Transverse colon (tissue), 4 donors: ENCODE results near the gene KCNAB2. TPM values are rescaled to one million over a fixed set of nuclear protein-coding genes. Genes with fewer than 3 reads are reported as not detected.

Experiments
- DNase-seq: peaks from one replicate; pipeline ENCODE4 v3.0.0-alpha.2; 2019
- H3K27ac ChIP-seq, 4 donors: fragments of 200-600 bp; sonication (generic); 2 replicates each; pipeline ENCODE4 v1.5.1; 2016 to 2018; ENCODE audit warnings: inconsistent platforms in 4 of 4
- H3K27me3 ChIP-seq: fragments of 200-600 bp; sonication (generic); 2 replicates; pipeline ENCODE4 v1.5.1; 2017; ENCODE audit warnings: inconsistent platforms
- H3K36me3 ChIP-seq, 4 donors: fragments of 200-600 bp; sonication (generic); 2 replicates each; pipeline ENCODE4 v1.5.1; 2017 to 2019; ENCODE audit warnings: inconsistent platforms in 4 of 4
- H3K4me1 ChIP-seq, 4 donors: fragments of 200-600 bp; sonication (generic); 2 replicates each; pipeline ENCODE4 v1.5.1; 2017 to 2020; ENCODE audit warnings: inconsistent platforms in 4 of 4
- H3K4me3 ChIP-seq, 4 donors: fragments of 200-600 bp; sonication (generic); 1 replicate in 1 of 4; 2 replicates in 3 of 4; pipeline versions ENCODE4 v1.5.1 to v1.6.1; 2017 to 2019; ENCODE audit warnings: inconsistent platforms in 4 of 4
- H3K9me3 ChIP-seq, 2 donors: fragments of 200-600 bp; sonication (generic); 2 replicates each; pipeline ENCODE4 v1.5.1; 2017 to 2019; ENCODE audit warnings: inconsistent platforms in 2 of 2
- EP300 ChIP-seq: sonication (generic); formaldehyde crosslinking; IDR thresholded peaks from one replicate; pipeline ENCODE4 v1.6.1; 2017; ENCODE audit warnings: antibody characterized with exemption, low read depth
- POLR2A ChIP-seq: fragments of 450-650 bp; IDR thresholded peaks from one replicate; pipeline ENCODE4 v1.6.1; 2016; ENCODE audit warnings: antibody characterized with exemption, mild to moderate bottlenecking, moderate library complexity
- POLR2AphosphoS5 ChIP-seq, 3 donors: sonication (generic); formaldehyde crosslinking; IDR thresholded peaks; one replicate each; pipeline ENCODE4 v1.6.1; 2016; ENCODE audit warnings: antibody characterized with exemption in 3 of 3
- WGBS, 2 donors: methylation state at CpG; one replicate each; pipeline ENCODE4 v1.1.5; 2018; ENCODE audit warnings: low coverage in 1 of 2; 5-methylcytosine and 5-hydroxymethylcytosine counted together
- in situ Hi-C, 4 donors: fragments of 200-750 bp; cut with MboI; loops; one replicate each; pipeline versions ENCODE4 v1.15.0 to v1.15.1; 2017; ENCODE audit warnings: low sequenced_read_pairs in 3 of 4, low pct_ligation_motif_present in 1 of 4, low pct_unique_long_range_greater_than_20kb in 1 of 4
- intact Hi-C: fragments of 100-400 bp; cut with DNase I; formaldehyde crosslinking; loops from one replicate; pipeline ENCODE4 v1.15.1; 2023; ENCODE audit warnings: low total_unique reads
- total RNA-seq, 4 donors: library from RNA; depleted of rRNA; stranded (reverse); fragments of >200 nt; gene quantifications; one replicate each; pipeline ENCODE4 v1.1.0, GENCODE V29; 2016
- TF ChIP-seq, protein P1 (sequence below), 5 experiments: fragments of 200-600 bp in 3 of 5; fragments of 450-650 bp in 2 of 5; sonication (generic) in 3 of 5; IDR thresholded peaks; 1 replicate in 2 of 5; 2 replicates in 3 of 5; pipeline ENCODE4 v1.5.1; 2016 to 2017; ENCODE audit warnings: antibody characterized with exemption in 5 of 5, inconsistent platforms in 3 of 5, mild to moderate bottlenecking in 2 of 5, moderate library complexity in 1 of 5

KCNAB2 gene
- total RNA-seq, 4 donors from 2014 or later: 1.00 to 25.4 (median 7.9) TPM

GRCh38 chr1:6028042-6028850 is 17.4 kb upstream of the KCNAB2 start:
- TF ChIP-seq POLR2A (peak; percentile 30), EP300 (no peak)
- Histone ChIP-seq H3K4me1 (peaks cover 3 to 10% (median 9%) of the 10 kb centered on the region in 4 donors), H3K27me3 (peaks cover 10% of the 10 kb centered on the region), H3K27ac (peak overlapping the region; percentile 14 to 73 (median 58)), H3K4me3 (peak overlapping the region in 1 of 4 donors; percentile 41), H3K36me3 (no peaks in the 10 kb centered on the region), H3K9me3 (no peaks in the 10 kb centered on the region)
- peak; percentile 43 for DNase-seq
- 72% methylated on average over 19 of the region's 19 CpGs; no CpG with 5 or more reads in 1 of the 2 donors for WGBS, 2 donors
- in situ Hi-C loops (loop anchor here in 2 of 4 donors (25.0 kb wide), 1 partner anchor 309 kb away; no protein-coding TSS in a partner anchor), intact Hi-C loops (loop anchor here (5.0 kb wide), 1 partner anchor 1664 kb away; no protein-coding TSS in a partner anchor)

DNA sequence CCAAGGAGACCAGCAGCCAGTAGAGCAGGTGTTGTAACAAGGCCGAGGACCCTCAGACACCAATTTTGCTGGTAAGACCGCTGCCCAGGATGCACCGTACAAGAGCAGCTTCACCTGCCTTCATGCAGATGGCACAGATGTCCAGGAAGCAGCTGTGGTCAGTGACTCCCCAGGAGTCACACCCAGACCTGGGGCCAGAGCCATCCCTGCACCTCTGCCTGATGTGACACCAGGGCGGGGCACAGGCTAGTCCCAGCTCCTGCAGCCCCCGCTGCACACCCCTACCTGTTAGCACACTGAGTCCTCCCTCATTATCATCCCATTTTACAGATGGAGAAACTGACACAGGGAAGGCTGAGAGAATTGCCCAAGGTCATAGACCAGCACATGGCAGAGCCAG is 16.3 kb upstream of the KCNAB2 start:
- TF ChIP-seq POLR2AphosphoS5 (IDR thresholded peaks at IDR 0.05): no peak
- TF ChIP-seq, protein P1, sequence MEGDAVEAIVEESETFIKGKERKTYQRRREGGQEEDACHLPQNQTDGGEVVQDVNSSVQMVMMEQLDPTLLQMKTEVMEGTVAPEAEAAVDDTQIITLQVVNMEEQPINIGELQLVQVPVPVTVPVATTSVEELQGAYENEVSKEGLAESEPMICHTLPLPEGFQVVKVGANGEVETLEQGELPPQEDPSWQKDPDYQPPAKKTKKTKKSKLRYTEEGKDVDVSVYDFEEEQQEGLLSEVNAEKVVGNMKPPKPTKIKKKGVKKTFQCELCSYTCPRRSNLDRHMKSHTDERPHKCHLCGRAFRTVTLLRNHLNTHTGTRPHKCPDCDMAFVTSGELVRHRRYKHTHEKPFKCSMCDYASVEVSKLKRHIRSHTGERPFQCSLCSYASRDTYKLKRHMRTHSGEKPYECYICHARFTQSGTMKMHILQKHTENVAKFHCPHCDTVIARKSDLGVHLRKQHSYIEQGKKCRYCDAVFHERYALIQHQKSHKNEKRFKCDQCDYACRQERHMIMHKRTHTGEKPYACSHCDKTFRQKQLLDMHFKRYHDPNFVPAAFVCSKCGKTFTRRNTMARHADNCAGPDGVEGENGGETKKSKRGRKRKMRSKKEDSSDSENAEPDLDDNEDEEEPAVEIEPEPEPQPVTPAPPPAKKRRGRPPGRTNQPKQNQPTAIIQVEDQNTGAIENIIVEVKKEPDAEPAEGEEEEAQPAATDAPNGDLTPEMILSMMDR (IDR thresholded peaks at IDR 0.05): no peak
- TF ChIP-seq POLR2A: no peak
- no peak for TF ChIP-seq EP300
- 81 to 92% methylated on average over 3 to 5 of the region's 5 CpGs for WGBS, 2 donors
- in situ Hi-C loops (loop anchor here in 2 of 4 donors (25.0 kb wide), 1 partner anchor 308 kb away; no protein-coding TSS in a partner anchor), intact Hi-C loops (loop anchor here (5.0 kb wide), 1 partner anchor 1663 kb away; no protein-coding TSS in a partner anchor)
- DNase-seq: no peak
- H3K27me3 ChIP-seq: peaks cover 10% of the 10 kb centered on the region
- no peaks in the 10 kb centered on the region for H3K36me3 ChIP-seq
- H3K4me3 ChIP-seq: no peak overlapping the region
- H3K27ac ChIP-seq: no peak overlapping the region
- H3K9me3 ChIP-seq: no peaks in the 10 kb centered on the region
- peaks cover 3 to 10% (median 9%) of the 10 kb centered on the region in 4 donors for H3K4me1 ChIP-seq

- H3K4me3 ChIP-seq: no peak overlapping the region
- peaks cover 5% of the 10 kb centered on the region for H3K27me3 ChIP-seq
- in situ Hi-C loops (loop anchor here in 2 of 4 donors (25.0 kb wide), 1 partner anchor 307 kb away; no protein-coding TSS in a partner anchor), intact Hi-C loops (no loop called here)
- no peak for TF ChIP-seq POLR2A
- TF ChIP-seq, protein P1 (IDR thresholded peaks at IDR 0.05): no peak
- TF ChIP-seq POLR2AphosphoS5 (IDR thresholded peaks at IDR 0.05): no peak
- no peak for TF ChIP-seq EP300
- H3K36me3 ChIP-seq: no peaks in the 10 kb centered on the region
- WGBS, 2 donors: 80 to 83% methylated on average over 1 to 7 of the region's 7 CpGs
- H3K9me3 ChIP-seq: no peaks in the 10 kb centered on the region
- H3K27ac ChIP-seq: no peak overlapping the region
- DNase-seq: no peak
- peaks cover 3 to 9% (median 7%) of the 10 kb centered on the region in 4 donors for H3K4me1 ChIP-seq
Measured at GRCh38 chr1:6030132-6030531, 15.6 kb upstream of the KCNAB2 start.

DNA sequence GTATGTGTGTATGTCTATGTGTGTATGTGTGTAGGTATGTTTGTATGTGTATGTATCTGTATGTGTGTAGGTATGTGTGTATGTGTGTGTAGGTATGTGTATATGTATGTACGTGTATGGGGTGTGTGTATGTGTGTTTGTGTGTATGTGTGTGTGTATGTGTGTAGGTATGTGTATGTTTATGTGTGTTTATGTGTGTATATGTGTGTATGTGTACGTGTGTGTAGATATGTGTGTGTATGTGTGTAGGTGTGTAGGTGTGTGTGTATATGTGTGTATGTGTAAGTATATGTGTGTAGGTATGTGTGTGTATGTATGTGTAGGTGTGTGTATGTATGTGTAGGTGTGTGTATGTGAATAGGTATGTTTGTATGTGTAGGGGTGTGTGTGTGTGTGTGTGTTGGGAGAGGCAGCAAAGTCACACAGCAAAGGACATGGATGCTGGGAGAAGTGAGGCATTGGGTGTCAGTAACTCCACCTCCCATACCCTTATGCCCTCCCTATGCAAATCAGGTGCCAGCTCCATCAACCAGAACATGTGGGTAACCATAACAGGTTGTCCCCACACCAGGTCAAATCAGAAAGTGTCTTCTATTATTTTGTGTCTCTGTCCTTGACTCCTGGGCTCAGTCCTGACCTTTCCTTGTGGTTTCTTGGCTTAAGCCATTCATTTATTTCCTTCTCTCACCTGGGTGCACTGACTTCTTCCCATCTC is 15.0 kb upstream of the KCNAB2 start:
- Histone ChIP-seq H3K9me3 (no peaks in the 10 kb centered on the region), H3K27me3 (no peaks in the 10 kb centered on the region), H3K27ac (no peak overlapping the region), H3K36me3 (no peaks in the 10 kb centered on the region), H3K4me1 (peaks cover 0 to 4% (median 2%) of the 10 kb centered on the region in 4 donors), H3K4me3 (no peak overlapping the region)
- in situ Hi-C loops (loop anchor here in 2 of 4 donors (25.0 kb wide), 1 partner anchor 307 kb away; no protein-coding TSS in a partner anchor), intact Hi-C loops (no loop called here)
- TF ChIP-seq POLR2AphosphoS5 (IDR thresholded peaks at IDR 0.05) (no peak), POLR2A (no peak), EP300 (no peak)
- TF ChIP-seq, protein P1 (IDR thresholded peaks at IDR 0.05): no peak
- WGBS, 2 donors: 71 to 89% methylated on average over 1 to 2 of the region's 2 CpGs
- no peak for DNase-seq
